Measurements from ENCODE around the gene FAAP100.
A peak's percentile ranks its signal among the peaks of the same experiment; 100 is the strongest.
"Not testable (repeated sequence)": the region's sequence is repeated elsewhere in the genome, so short reads cannot be mapped to it uniquely, and the experiment has no call there.

The FAAP100 gene, protein sequence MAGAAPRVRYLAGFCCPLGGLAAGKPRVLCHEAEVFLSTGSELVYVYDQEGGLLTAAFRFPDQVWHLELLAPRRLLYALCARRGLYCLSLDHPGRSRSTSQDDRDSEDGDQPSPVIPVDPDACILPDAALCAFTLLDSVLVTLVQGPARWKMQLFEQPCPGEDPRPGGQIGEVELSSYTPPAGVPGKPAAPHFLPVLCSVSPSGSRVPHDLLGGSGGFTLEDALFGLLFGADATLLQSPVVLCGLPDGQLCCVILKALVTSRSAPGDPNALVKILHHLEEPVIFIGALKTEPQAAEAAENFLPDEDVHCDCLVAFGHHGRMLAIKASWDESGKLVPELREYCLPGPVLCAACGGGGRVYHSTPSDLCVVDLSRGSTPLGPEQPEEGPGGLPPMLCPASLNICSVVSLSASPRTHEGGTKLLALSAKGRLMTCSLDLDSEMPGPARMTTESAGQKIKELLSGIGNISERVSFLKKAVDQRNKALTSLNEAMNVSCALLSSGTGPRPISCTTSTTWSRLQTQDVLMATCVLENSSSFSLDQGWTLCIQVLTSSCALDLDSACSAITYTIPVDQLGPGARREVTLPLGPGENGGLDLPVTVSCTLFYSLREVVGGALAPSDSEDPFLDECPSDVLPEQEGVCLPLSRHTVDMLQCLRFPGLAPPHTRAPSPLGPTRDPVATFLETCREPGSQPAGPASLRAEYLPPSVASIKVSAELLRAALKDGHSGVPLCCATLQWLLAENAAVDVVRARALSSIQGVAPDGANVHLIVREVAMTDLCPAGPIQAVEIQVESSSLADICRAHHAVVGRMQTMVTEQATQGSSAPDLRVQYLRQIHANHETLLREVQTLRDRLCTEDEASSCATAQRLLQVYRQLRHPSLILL

DNA sequence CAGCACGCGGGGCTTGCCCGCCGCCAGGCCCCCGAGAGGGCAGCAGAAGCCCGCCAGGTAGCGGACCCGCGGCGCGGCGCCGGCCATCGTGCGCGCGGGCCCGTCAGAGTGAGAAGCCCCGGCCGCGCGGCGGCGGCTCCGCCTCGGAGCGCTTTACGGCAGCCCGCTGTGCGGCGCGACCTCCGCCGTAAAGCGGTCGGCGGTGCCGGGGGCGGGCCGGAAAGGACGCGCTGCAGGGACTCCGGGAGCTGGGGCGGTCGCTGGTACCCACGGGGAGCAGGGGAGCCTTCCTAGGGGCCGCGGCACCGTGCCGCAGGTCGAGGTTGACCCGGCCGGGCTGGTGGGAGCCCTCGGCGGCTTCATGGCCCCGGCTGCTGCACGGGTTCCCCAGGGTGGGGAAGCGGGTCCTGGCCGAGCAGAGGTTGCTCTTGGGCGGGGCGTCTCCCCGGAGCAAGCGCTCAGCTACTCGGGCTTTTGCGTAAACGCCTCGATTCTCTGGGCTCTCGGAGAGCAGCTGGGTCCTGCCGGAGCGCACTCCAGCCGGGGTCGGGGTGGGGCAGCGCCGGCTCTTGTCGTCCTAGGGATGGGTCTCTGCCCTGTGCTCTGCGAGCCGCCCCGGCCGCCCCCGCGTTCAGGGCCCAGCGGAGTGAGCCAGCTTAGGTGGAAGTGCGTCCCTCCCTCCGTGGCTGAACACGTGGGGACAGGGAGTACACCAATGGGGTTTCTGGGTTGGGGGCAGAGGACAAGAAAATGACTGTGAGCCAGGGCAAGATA, at the start of gene FAAP100:
Gene FAAP100, minus strand, starts transcription at position 110 of the 774 bp plus-strand sequence. Its CDS starts 23 bp downstream, at position 87.
- DNase-seq (ENCODE audit: low read depth) = no peak

DNA sequence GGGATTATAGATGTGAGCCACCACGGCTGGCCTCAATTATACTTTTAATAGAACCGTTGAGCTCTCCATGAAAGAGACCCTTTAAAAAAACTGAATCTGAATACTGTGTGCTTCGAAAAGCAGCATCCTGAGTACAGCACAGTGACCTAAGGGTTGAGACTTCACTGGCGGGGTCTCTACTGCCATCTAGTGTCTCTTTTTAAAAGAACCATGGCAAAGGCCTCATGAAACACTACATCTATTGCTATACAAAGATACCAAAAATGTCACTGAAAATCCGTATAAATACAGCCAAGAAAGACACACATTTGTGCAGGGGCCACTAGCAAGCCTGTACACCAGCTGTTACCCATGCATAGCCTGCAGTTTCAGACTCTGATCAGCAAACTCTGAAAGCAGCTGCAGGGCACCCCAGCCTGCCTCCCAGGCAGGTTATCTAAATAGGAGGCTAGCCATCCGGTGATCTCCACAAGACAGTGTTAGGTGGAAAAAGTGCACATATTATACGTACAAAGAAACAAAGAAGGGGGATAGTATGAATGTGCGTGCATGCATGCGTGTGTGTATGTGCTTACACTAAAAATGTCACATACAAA, 49.5 kb upstream of the FAAP100 start:
- no peak for DNase-seq (ENCODE audit: low read depth)

DNA sequence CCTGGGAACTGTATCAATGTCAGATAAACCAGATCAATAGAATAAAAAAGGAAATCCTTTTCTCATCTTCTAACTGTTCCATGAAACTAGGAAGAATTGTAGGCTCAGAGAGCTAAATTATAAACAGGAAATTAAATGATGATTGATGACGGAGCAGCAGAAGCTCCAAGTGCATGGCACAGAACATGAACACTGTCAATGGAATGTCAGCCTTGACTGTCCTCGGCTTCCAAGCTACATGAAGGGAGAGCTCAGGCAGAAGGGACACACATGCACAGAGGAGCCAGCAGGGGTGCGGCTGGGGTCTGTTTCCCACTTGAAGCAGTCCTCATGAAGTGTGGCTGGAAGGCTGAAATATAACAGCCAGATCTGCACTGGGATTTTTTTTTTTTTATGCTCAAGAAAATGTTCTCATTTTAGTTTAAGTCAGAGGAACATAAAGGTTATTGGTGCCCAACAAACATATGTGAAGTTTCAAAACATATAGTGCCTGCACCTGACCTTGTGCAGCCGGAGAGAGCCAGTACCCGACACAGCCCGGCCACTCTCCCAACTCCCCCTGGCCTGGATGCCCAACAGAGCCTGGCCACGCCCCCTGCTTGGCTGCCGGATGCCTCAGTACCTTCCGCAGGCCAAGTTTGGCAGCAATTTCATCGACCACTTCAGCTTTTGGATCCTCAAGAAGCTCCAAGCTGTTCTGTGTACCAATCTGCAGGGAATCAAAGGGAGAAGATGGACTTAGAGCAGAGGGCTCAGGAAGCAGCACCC, 47.8 kb upstream of the FAAP100 start:
- DNase-seq (ENCODE audit: low read depth) = no peak

DNA sequence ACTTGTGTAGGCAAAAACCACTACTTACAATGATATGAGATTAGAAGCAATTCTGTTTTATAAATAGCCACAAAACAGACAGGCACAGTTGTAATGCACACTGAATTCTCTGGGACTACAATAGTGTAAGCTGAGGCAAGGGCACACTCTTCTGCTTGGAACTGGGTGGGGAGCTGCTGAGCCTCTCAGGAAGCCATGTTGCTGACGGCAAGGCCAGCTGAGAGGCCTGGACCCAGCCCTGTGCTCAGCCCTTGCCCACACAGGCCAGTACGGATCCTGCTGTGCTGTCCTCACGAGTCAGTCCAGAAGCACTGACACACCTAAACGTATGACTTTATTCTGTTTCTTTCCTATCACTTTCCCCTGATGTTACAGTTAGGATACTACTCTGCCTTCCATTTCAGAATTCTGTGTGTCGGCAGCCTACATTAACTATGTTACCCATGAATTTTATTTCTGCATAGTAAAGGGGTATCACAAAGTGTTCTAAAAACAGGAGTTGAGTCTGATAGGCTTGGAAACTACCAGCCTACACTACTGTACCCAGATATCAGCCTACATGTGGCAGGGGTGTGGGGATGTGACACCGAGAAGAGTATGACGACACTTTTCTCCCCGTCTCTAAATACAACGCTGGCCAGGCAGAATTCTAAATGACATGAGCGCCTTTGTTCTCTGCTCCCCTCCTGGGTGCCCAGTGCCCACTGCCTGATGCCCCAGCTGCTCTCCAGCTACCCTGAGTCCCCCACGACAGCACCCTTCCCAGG, 41.1 kb upstream of the FAAP100 start:
- no peak for DNase-seq (ENCODE audit: low read depth)

DNA sequence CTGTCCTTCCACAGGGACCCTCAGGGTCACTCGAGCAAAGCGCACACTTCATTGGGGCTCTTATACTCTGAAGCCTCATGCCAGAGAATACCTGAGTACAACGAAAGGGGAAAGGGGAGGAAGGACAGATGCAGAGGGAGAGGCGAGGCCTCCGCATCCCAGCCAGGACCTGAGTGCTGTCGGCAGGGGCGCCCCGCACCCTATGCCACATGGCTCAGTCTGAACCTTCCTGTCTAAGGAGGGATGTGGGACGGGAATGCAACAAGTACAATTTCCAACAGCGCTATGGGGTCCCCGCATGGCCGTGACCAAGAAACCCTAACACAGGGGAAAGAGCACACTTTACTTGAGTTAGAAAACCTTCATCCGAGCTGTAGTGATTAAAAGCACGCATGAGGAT, 39.8 kb upstream of the FAAP100 start:
- no peak for DNase-seq (ENCODE audit: low read depth)

DNA sequence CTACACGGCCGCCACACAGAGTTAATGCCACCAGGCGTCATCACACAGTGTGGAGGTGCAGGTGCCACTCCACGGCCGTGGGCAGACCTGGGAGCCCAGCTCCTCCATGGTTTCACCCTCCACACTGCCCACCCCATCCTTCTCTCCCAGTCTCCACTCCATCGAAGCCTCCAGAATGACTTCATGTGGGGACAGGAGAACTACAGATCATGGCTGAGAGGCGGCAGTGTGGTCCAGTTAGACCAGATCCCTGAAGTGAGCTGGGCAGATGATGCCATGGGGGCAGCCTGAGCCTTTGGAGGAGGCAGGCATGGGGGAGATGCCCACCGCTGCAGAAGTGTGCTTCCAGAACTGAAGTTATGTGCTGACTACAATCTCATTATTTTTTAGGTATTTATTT, 38.0 kb upstream of the FAAP100 start:
- DNase-seq (ENCODE audit: low read depth) = no peak

DNA sequence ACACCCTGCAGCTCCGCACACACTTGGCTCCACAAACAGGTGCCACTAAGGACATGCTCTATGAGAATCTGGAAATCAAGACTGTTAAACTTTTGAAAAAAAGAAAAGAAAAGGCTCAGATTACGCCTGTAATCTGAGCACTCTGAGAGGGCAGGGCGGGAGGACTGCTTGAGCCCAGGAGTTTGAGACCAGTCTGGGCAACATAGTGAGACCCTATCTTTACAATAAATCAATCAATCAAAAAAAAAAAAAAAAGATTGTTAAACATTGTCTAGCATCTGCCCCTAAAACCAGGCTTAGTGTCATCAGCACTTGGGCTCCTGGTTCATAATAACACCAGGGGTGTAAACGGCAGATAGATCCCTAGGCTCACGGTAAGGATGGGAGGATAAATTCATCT, 37.5 kb upstream of the FAAP100 start:
- no peak for DNase-seq (ENCODE audit: low read depth)

DNA sequence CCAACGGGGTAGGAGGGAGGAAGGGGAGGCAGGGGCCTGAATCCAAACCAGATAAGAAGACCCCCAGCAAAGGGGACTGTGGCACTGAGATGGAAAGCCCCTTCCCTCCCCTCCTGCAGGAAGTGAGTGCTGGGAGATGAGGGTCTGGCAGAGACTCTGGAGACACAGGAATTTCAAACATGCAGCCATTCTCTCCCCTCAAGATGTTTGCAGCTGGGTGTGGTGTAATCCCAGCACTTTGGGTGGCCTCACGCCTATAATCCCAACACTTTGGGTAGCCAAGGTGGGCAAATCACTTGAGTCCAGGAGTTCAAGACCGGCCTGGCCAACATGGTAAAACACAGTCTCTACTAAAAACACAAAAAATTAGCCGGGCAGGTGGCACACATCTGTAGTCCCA, 33.9 kb upstream of the FAAP100 start:
- DNase-seq (ENCODE audit: low read depth) = no peak

DNA sequence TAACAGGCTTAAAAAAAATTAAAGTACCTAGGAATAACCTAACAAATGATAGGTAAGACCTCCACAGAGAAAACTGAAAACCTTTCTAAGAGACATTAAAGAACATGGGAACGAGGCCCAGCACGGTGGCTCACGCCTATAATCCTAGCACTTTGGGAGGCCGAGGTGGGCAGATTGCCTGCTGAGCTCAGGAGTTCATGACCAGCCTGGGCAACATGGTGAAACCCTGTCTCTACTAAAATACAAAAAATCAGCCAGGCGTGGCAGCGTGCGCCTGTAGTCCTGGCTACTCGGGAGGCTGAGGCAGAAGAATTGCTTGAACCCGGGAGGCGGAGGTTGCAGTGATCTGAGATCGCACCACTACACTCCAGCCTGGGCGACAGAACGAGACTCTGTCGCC, 32.6 kb upstream of the FAAP100 start:
- DNase-seq (ENCODE audit: low read depth) = not testable (repeated sequence)

DNA sequence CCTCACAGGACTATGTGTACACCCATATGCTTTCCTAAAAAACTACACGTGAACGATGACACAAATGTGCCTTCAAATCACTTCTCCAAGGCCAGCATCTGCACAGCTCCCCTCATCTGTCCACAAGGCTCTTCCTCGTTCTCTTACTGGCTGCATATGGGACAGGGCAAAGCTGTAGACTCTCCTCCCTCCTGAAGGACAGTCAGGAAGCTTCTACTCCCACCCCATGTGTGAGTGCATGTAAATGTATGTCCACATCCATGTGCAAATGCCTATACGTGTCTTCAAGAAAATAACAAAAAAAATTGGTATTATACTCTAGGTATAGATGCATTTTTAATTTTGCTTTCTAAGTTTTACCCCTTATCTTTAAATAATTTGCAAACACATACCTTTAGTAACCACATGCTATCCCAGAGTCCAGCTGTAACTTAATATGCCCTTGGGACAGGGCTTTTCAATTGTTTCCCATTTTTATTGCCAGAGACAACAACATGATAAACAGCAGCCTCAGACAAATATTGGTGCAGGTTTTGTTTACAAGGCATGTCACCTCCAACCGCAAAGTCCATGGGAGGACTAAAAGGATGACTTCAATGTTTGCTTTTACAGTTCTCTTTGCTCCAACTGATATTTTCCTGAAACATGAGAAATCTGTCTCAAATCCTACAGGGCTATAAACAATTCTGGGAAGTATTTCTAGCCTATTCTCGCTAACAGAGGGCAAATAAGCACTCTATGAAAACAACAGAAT, 31.6 kb upstream of the FAAP100 start:
- no peak for DNase-seq (ENCODE audit: low read depth)

DNA sequence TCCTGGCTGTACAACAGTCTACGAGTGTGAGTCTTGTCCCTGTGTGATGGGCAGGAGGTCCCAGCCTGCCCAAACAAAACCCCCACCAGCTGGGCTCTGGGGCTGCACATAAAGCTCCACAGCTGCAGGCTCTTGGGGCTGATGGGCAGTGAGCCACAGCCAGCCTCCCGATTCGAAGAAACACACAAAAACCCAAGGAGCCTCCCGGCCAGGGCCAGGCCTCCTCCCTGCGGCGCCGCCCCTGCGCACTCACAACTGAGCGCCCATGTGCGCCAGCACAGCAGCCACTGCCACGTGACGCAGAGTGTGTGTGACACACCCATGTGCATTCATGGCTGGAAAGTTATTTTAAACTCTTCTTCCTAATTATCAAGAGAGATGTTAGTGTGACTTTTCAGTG, 30.6 kb upstream of the FAAP100 start:
- no peak for DNase-seq (ENCODE audit: low read depth)

DNA sequence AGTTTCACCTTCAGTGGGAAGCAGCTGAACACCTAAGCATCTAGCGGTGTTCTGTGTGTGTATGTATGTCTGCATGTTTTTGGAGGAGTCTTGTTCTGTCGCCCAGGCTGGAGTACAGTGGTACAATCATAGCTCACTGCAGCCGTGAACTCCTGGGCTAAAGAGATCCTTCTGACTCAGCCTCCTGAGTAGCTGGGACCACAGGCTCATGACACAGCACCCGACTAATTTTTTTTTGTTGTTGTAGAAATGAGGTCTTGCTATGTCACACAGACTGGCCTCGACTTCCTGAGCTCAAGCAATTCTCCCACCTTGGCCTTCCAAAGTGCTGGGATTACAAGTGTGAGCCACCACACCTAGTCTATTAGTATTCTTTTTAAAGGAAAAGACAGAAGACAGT, 30.2 kb upstream of the FAAP100 start:
- DNase-seq (ENCODE audit: low read depth) = peak; percentile 56

DNA sequence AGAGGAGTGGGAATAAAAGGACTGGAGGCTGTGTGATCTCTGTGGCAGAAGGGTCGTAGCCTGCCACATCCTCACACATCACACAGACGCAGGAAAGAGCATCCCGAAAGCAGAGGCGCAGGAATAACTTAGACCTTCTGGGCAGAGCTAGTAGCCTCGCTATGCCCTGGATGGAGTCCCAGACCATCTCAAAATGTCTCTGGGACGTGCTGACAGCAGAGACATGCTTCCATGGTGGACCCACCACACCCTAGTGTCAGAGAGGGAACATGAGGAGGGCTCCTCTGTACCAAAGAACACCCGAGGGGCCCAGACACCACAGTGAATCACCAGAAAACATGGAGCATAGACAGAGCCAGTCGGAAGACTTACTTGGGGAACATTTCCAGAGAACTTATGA, 29.6 kb upstream of the FAAP100 start:
- no peak for DNase-seq (ENCODE audit: low read depth)

DNA sequence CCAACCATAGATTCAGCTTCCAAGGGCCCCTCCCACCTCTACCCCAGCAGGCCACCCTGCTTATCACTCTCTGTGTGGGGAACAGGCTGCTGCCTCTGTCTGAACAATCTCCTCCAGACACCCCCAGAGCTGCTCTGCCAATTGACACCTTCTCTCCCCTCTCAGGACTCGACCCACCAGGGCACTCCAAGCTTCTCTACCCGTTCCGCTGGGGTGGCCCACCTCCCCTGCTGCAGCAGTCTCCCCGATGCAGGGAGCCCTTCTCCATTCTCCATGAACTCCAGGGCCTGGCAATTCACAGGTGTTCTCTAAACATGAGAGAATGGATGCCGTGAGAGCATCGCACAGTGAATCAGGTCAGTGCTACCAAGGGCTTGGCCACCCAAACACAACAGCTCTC, 28.3 kb upstream of the FAAP100 start:
- no peak for DNase-seq (ENCODE audit: low read depth)

DNA sequence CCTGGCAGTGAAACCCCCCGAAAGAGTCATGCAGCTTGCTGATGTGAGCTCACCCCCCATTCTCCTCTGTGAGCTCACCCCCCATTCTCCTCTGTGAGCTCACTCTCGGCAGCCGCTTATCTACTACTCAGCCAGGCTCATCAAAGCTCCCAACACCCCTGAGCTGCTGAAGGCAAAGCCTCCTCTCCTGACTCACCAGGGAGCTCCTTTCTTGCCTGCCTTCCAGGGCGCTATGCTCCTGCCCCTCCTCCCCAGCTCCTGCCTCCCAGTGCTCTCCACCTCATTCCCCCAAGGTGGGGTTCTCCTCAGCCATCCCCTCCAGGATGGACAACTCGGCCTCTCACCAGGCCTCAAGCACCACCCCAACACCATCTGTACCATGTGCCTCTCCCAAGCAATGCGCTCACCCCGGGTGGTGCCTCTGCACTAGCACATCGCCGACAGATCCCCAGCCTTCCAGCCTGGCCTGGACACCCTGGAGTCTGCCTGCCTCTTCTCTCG, 27.7 kb upstream of the FAAP100 start:
- DNase-seq (ENCODE audit: low read depth) = peak; percentile 74

DNA sequence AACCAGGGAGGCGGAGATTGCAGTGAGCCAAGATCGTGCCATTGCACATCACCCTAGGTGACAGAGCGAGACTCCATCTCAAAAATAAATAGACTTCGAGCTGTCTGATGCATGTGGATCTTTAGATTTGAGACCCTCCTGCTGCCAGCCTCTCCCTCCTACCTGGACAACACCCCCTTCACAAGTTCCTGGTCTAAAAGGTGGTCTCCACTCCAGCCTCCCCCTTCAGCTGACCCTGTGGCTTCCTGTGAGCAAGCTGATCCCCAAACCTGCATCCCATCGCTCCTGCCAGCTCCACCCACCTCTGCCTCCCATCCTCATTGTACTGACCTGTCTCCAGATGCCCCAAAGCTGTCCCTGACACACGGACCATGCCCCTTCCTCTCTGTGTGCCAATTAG, 27.1 kb upstream of the FAAP100 start:
- no peak for DNase-seq (ENCODE audit: low read depth)

DNA sequence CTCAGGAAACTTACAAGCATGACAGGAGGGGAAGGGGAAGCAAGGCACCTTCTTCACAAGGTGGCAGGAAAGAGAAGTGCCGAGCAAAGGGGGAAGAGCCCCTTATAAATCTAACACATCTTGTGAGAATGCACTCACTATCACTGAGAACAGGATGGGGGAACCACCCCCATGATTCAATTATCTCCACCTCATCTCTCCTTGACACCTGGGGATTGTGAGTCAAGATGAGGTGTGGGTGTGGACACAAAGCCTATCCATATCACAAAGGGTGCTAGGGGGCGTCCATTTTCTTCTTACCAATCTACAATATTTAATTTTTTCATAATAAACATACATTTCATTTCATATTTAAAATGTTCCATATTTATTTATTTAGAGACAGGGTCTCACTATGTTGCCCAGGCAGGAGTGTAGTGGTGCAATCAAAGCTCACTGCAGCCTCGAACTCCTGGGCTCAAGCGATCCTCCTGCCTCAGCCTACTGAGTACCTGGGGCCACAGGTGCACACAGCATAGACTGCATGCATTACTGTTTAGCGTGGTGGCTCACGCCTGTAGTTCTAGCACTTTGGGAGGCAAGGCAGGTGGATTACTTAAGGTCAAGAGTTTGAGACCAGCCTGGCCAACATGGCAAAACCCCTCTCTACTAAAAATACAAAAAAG, 26.5 kb upstream of the FAAP100 start:
- DNase-seq (ENCODE audit: low read depth) = no peak

DNA sequence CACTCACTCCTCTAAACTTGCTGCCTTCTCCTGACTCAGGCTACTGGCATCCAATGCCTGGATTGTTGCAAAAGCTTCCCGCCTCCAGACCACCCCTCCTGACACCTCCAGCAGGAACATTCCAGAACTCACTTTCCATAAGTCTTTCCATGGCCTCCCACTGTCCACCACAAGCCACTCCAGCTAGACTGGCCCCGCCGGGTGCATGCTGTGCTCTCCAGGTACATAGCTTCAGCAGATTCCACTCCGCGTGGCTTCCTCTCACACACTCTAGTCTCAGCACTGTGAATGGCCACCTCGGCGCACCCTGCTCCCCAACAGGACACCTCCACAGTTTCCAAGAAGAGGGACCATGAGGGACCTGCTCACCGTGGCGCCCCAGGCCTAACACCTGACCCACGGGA, 25.9 kb upstream of the FAAP100 start:
- DNase-seq (ENCODE audit: low read depth) = no peak
